Activated CD4-positive, alpha-beta T cell treated with anti-CD3 and anti-CD28 coated beads for 48 hours (primary cell): ENCODE measurements around the gene TMEM141.
"Not testable (repeated sequence)": the region's sequence is repeated elsewhere in the genome, so short reads cannot be mapped to it uniquely, and the experiment has no call there.

Experiments used
- DNase-seq: peaks from one replicate; pipeline ENCODE4 v3.0.0-alpha.2; 2020

Gene TMEM141

DNA sequence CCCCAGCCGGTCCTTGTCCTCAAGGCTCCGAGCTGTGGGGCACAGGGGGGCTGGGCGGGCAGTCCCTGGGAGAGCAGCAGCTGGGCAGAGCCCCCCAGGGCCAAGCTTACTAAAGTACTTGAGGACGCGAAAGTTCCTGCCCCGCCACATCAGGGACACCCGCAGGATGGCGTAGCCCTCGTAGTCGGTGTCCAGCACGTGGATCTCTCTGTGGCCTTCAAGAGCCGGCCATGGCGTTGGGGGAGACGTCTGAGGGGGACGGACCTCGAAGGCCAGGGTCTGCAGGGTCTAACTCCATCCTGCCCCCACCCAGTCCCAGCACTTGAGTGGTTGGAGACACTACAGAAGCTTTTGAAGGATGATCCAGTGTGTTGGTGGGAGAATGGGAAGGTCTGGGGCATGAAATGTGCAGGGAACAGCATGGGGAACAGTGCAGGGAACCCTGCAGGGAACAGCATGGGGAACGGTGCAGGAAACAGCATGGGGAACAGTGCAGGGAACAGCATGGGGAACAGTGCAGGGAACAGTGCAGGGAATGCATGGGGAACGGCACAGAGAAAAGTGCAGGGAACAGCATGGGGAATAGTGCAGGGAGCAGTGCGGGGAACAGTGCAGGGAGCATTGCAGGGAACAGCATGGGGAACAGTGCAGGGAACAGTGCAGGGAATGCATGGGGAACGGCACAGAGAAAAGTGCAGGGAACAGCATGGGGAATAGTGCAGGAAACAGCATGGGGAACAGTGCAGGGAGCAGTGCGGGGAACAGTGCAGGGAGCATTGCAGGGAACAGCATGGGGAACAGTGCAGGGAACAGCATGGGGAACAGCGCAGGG, 35.6 kb upstream of the TMEM141 start:
- not testable (repeated sequence) for DNase-seq

DNA sequence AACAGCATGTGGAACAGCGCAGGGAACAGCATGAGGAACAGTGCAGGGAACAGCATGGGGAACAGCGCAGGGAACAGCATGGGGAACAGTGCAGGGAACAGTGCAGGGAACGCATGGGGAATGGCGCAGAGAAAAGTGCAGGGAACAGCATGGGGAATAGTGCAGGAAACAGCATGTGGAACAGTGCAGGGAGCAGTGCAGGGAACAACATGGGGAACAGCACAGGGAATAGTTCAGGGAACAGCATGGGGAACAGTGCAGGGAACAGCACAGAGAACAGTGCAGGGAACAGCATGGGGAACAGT, 35.1 kb upstream of the TMEM141 start:
- DNase-seq: no peak

DNA sequence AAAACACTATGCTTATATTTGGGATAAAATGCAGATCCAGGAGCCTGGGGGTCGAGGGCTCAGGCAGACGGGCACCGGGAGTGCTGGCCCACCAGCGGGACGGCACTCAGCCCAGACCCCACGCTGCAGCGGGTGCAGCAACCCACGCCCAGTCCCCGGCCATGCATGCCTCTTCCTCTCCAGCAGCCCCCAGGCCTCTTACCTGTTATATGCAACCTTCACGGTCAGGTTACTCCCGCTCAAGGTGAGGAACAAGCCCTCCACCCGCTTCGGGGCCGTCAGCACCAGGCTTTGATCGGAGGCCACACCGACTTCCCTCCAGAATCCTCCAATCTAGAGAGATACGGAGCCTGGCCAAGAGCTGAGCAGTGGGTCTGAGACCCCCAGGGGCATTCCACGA, 34.3 kb upstream of the TMEM141 start:
- no peak for DNase-seq

DNA sequence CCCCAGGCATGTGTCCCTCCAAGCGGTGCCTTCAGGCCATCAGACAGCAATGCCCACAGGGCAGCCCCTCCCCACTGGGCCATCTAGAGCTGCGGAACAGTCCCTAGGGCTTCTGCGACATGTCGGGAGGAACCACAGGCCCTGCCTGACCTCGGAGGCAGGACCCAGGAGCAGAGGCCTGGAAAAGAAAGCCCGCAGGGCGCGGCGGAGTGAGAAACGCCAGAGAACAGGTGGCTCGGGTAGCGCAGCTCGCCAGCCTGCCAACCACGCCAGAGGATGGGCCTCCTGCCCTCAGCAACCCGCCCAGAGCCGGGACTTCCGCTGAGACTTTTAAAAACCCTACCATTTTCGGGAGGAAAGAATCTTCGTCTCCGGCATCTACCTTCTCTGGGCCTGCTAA, 33.8 kb upstream of the TMEM141 start:
- no peak for DNase-seq

DNA sequence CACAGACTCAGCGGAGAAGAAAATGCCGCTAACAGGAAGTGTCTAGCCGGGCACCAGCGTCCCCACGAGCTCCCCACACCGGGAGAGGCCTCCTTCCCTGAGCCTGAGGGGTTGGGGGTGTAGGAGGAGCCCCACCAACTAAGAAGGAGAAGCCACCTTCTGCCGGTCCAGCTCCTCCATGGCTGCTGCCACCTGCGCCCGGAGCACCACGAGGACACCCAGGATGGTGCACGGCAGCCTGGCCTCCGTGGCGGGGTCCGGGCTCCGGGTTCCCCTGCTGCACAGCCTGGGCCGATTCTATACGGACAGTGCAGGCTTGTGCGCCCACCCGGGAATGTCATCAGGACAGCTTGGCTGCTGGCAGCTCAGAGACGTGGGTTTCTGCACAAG, 33.4 kb upstream of the TMEM141 start:
- DNase-seq: no peak

DNA sequence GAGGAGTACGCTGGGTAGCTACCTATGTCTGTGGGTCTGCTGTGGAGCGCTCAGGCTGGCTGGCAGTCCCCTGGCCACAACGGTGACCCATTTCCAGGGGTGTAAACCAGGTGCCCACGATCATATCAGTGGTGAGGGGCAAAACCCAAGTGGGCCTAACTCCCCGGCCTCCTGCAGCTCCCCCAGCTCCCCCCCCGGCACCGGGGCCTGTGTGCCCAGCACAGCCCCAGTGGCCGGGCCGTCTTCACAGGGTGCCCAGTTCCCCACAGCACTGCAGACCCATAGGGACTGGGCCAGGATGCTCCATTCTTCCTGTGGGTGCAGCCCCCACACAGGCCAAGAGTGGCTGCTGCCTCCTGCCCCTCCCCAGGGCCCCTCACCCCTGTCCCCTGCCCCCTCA, 32.1 kb upstream of the TMEM141 start:
- DNase-seq: no peak

DNA sequence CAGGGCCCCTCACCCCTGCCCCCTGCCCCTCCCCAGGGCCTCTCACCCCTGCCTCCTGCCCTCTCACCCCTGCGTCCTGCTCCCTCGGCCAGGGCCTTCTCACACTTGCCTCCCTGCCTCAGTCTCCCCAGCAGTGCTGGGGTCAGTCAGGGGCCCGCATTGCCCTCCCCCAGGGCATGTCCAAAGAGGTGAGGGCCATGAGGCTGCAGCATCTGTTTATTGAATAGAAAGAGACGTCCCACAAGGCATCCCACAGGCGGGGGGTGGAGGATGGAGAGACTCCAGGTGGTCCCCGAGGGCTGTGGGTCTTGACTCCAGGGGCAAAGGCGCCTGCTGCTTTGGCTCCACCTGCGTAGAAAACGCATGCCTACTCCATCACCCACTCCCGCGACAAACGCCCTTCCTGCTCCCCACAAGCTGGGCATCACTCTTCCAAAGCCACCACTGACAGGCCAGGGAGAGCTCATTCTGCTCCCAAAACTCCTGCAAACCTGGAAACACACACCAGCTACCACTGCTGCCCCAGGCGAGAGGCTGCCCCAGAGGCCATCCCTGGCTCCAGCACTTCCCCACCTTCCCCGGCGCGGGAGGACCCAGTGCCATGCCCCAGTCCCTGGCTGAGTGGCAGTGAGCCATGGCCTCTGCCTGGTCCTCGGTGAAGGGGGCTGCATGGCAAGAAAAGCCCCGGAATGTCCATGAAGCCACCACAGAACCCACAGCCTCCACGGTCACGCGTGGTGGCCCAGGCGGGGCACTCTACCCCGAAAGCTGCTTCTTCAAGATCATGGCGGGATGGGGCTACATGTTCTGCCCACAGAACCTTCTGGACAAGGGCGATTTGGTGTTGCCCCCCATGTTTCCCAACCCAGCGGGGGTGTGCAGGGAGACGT, 31.5 kb upstream of the TMEM141 start:
- no peak for DNase-seq

DNA sequence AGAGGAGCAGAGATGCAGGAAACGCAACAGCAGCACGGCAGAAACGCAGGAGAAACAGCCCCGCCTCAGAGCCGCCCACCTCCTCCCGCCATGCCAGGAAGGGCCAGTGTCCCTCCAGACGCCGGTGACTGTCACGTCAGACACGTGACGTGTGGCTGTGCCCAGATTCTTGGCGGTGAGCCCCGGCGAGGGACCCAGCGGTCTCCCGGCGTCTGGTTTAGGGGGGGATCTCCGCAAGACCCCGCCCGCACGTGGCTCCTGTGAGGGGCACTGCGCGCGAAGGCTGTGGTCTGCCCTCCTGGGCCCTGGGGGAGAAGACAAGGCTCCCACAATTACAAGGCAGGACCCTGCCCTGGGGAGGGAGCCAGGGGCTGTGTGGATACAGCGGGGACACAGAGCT, 30.7 kb upstream of the TMEM141 start:
- DNase-seq: no peak

DNA sequence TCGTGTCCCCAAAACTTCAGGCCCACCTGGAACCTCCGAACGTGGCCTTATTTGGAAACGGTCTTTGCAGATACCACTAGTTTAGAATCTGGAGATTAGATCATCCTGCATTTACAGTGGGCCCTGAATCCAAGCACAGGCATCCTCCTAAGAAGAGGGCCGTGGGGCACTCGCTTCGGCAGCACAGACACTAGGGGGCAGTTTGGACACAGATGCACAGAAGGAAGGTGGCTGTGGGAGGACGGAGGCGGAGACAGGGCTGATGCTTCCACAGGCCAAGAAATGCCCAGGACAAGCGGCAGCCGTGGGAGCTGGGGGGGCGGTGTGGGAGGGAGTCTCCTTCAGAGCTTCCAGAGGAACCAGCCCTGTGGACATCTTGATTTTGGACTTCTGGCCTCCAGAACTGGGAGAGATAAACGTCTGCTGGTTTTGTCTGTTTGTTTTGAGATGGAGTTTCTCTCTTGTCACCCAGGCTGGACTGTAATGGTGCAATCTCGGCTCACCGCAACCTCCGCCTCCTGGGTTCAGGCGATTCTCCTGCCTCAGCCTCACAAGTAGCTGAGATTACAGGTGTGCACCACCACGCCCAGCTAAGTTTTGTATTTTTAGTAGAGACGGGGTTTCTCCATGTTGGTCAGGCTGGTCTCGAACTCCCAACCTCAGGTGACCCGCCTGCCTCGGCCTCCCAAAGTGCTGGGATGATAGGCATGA, 30.2 kb upstream of the TMEM141 start:
- peak; percentile 49 for DNase-seq

DNA sequence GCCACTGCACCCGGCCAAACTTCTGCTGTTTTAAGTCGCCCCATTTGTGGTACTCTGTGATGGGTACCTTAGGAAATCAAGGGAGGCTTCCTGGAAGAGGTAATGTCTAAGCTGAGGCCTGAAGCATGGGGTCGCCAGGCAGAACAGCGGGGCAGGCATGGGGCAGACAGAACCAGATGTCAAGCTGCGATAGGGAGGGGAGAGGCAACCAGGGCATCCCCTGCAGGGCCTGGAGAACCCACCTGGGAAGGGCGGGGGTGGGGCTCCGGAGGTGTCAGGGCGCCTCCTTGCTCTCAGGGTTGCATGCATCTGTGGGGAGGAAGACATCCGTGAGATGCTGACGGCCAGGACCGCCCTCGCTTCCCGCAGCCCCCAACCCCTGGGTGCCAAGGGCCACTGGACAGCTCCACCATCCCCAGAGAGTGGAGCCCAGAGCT, 29.6 kb upstream of the TMEM141 start:
- no peak for DNase-seq

DNA sequence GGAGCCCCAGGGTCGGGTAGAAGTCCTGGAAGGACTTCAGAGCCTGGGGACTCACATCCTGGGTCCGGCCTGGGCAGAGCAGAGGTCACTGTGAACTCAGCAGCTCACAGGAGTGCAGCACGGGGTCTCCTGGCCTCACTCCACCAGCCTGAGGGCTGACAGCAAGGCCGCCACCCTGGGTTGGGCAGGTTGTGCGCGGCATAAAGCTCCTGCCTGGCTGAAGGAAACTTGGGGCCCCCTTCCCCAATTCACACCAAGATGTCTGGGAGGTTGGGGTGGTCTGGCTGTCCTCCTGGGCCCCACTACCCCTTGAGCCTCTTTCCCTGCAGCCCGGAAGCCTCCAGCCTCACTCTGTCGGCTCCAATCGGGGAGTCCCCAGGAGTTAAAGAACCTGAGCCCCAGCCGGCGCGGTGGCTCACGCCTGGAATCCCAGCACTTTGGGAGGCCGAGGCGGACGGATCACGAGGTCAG, 28.9 kb upstream of the TMEM141 start:
- DNase-seq: no peak

DNA sequence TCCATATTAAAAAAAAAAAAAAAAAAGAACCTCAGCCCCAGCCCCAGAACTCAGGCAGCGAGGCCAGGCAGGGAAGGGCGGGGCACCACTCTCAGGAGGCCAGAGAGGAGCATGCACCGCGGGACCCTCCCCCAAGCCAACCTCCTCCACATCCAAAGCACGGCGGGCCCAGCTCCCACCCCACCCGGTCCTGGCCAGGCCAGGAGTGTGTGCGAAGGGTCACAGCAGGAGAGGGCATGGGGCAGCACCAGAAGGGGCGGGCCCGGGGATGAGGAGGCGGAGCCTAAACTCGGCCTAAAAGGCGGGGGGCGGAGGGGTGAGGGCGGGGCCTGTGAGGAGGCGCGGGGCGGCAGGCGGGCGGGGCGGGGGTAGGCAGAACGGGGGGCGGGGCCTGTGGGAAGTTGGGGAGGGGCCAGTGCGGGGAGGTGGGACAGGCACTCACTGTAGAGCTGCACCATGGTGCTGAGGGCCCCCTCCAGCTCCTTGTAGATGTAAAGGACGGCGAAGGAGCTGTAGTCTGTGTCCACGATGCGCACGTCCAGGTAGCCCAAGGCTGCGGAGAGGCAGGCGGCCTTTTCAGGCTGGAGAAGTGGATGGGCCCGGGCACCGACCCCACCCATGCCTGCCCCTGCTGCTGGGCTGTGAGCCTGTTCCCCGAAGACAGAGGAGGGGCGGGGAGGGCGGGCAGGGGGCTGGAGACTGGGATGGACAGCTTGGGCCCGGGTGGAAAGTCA, 28.1 kb upstream of the TMEM141 start:
- peak; percentile 76 for DNase-seq

DNA sequence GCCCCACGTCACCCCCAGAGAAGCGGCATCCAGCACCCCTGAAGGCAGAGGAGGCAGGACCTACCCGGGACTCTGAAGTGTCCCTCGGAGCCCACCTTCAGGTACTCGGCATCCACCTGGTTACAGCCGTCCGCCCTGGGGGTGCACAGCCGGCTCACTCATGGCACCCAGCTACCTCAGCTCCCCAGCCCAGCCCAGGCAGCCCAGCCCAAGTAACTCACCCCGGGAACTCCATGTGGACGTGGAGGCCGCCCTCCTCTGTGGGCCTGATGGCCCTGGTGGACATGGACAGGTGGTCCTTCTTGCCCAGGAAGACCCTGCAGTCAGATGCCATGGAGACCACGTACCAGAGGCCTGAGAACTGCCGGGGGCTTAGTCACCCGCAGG, 27.5 kb upstream of the TMEM141 start:
- DNase-seq: no peak

DNA sequence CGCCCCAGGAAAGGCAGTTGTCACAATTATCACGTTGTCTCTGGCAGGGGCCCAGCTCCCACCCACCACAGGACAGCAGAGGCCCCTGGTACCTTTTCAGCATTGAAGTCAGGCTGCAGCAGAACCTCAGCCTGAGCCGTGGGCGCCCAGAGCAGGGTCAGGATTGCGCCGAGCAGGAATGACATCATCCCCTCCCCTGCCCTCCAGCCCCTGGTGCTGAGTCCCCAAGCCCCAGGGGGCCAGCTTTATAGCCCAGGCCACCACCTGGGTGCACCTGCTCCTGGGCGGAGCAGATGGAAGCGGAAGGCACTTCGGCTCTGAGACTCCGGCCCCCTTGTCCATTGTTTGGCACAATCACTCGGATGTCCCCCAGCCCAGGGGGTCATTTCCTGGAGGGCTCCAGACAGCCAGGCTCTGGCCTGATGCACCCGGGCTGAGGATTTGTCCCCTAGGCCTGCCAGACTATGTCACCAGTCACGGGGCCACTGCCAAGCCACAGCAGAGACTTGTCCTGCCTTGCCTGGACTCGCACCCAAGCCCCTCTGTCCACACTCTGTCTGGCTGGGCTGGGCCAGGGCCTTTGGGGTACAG, 26.7 kb upstream of the TMEM141 start, which contains the start of gene LCN15:
Gene LCN15 (minus strand): TSS at position 218 of the 591 bp plus-strand sequence. CDS start 30 bp downstream, at position 188.
- no peak for DNase-seq

DNA sequence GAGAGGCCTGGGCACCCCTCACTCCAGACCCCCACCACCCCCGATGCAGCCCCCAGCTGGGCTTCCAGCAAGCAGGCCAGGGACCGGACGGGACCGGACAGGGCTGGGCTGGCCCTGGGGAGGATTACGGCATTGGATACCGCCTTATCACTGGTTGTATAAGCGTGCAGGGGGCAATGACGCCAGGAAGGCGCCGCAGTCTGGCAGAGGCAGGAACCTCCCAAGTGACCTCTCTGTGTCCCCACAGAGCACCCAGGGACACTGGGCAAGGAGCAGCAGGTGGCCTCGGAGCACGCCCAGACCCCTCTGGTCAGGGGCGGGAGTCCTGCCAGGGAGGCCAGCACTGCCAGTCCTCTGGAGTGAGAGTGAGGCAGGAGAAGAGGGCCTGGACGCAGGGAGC, 26.1 kb upstream of the TMEM141 start:
- DNase-seq: no peak

DNA sequence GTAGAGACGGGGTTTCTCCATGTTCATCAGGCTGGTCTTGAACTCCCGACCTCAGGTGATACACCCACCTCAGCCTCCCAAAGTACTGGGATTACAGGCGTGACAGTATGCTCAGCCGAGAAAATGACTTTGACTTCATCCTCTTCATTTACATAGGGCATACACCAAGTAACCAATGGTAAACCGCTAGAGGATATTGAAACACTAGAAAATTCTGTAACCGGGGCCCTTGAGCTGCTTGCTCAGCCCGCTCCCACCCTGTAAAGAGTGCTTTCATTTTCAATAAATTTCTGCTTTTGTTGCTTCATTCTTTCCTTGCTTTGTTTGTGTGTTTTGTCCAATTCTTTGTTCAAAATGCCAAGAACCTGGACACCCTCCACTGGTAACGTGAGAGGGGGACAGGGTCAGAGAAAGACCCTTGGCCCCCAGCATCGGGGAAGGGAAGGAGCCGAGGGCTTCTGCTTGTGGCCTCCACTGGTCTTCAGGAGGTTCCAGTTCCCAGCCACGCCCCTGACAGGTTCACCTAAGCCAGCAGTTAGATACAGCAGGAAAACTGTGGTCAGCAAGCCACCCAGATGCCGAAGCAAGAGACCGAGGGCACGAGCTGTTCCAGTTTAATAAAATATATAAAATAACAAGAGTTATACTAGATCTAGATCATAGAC, 25.3 kb upstream of the TMEM141 start:
- DNase-seq: not testable (repeated sequence)

DNA sequence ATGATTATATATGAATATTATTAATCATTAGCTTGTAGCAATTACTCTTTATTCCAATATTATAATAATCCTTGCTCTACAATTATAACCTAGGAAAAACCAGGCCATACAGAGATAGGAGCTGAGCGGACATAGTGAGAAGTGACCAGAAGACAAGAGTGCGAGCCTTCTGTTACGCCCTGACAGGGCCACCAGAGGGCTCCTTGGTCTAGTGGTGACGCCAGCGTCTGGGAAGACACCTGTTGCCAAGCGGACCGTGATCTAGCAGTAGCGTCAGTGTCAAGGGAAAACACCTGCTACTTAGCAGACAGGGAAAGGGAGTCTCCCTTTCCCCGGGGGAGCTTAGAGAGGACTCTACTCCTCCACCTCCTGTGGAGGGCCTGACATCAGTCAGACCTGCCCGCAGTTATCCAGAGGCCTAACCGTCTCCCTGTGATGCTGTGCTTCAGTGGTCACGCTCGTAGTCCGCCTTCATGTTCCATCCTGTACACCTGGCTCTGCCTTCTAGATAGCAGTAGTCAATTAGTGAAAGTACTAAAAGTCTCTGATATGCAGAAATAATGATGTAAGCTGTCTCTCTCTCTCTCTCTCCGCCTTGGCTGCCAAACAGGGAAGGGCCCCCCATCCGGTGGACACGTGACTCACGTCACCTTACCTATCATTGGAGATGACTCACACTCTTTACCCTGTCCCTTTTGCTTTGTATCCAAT, 24.6 kb upstream of the TMEM141 start:
- peak; percentile 70 for DNase-seq

DNA sequence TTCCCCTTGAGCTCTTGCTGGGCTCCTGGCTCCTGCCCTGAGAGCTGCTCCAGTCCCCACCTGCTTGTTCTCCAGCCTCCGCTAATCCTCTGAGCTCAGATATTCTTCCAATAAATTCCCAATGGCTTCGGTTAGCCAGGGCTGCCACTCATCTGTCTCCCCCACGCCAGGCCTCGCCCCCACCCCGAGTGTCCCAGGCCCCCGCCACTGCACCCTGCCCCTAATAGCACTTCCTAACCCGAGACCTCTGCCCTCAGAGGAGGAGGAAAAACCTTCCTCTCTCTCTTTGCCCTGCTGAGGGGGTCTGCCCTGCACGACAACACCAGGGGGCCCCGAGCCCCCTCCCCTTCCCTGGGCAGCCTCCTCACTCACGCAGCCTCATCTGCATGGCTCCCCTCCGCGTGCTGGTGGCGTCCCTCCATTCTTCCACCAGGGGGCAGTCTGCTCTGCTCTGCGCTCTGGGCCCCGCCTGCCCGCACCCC, 21.4 kb upstream of the TMEM141 start:
- DNase-seq: peak; percentile 74

DNA sequence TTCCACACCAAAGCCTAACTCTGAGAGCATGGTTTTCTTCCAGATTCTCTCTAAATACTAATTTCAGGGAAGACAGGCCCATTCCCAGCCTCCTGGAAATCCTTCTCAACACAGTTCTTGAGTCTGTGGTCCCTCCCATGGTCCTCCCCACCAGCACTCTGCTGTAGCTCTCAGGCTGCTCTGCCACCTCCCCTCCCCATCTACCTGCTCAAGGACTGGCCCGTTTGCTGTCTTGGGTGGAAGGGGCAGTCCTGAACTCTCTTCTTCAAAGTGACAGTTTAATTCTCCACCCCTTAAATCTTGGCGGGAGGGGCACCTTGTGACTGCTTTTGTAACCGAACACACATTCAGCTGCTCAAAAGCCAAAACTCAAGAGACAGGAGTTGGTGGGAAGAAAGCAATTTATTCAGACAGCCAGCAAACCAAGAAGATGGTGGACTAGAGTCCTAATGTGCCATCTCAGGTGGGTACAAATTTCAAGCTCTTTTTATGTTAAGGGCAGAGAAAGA, 19.2 kb upstream of the TMEM141 start:
- no peak for DNase-seq

DNA sequence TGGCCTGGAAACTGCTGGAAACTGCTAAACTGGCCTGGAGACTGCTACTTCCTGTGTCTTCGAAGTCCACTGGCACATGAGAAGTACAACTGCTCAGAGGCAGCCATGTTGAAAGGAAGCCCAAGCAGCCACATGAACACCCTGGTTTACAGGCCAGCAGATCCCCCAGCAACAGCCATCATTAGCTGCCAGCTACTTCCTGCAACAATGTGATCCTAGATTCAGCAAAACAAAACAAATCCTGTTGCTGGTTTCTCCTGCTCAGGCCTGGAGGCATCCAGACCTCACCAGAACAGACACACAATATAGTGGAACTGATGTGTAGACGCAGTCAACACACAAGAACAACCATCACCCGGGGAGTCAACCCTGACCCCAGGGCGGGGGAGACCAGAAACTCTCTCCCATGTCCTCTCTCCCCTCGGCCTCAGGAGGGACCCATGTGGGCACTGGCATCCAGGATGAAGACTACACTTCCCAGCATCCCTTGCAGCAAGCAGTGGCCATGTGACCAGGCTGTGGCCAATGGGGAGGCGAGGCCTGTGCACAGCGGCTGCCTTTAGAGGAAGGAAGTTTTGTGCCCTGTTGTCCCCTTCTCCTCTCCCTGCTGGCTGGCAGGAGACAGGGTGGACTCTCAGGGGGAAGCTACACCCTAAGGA, 17.6 kb upstream of the TMEM141 start:
- DNase-seq: peak; percentile 44
